Islet precursor cell (in vitro differentiated cells): ENCODE results near the gene SMG6.
A peak's percentile ranks its signal among the peaks of the same experiment; 100 is the strongest.
"Not testable (repeated sequence)": the region's sequence is repeated elsewhere in the genome, so short reads cannot be mapped to it uniquely, and the experiment has no call there.

Source experiments
- DNase-seq: peaks from one replicate; pipeline ENCODE4 v3.0.0-alpha.2; 2018

SMG6 gene

DNA sequence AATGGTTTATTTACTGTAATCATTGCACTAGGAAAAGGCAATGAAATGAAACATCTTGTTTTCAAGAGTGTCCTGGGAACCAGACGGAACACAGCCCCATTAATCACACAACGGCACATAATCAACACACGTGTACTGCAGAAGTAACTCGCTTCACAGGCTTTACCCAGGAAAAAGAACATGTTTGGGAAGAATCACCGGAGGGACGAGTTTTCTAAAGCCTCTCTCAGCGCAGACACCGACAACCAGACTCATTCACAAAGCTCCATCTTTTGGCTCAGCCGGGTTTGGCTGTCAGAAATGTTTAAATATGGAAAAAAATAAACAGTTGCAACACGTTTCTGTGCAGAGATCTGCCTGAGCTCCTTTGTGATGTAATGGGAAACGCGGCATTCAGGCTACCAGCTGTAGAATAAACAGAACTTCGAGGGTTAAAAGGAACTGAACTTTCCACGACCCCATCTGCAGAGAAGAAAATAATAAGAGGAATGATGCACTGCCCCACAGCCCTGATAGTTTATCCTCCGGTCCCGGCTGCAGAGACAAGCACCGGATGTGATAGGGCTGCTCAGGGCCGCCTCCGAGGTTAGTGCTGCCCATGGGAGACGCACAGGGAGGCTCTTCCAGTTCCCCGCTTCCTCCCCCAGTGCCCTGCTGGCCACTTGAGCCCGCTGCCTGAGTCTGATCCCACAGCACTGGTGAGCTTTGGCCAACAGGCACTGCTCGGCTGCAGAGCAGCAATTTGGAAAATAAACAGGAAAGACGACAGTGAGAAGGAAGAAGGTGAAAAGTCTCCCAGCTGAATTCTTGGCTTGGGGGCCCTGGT, 128.9 kb downstream of the SMG6 start:
- DNase-seq, result no peak

GRCh38 chr17:2174014-2174413, 129.6 kb downstream of the SMG6 start:
- DNase-seq, result no peak

- peak; percentile 74 for DNase-seq
Measured at GRCh38 chr17:2172999-2173398, 130.6 kb downstream of the SMG6 start.

GRCh38 chr17:2172077-2172851, 131.3 kb downstream of the SMG6 start:
- DNase-seq, result peak; percentile 86

- no peak for DNase-seq
Measured at GRCh38 chr17:2171702-2172076, 131.9 kb downstream of the SMG6 start.

DNA sequence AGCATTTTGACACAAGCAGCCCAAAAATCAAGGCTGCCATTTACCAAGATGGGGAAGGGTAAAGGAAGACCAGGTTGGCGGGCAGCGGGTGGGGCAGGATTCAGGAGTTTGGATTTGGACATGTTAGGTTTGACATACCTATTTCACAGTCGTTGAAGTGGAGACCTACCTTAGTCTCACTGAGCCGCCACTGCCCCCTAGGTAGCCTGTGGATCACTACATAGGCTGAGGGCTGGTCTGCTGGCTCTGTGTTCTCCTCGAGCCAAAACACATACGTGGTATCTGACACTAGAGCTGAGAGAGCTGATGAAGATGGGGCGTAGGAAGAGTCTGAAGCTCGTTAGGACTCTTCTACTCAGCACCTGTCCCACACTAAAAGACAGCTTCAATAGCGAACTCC, 133.6 kb downstream of the SMG6 start:
- peak; percentile 78 for DNase-seq

DNA sequence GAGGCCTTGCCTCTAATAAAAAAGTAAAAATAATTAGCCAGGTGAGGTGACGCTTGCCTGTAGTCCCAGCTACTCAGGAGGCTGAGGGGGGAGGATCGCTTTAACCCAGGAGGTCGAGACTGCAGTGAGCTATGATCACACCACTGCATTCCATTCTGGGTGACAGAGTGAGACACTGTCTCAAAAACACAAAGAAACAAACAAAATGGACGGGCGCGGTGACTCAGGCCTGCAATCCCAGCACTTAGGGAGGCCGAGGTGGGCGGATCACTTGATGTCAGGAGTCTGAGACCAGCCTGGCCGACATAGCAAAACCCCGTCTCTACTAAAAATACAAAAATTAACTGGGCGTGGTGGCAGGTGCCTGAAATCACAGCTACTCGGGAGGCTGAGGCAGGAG, 137.9 kb downstream of the SMG6 start:
- peak; percentile 89 for DNase-seq

GRCh38 chr17:2158396-2158780, 145.2 kb downstream of the SMG6 start:
- no peak for DNase-seq

DNA sequence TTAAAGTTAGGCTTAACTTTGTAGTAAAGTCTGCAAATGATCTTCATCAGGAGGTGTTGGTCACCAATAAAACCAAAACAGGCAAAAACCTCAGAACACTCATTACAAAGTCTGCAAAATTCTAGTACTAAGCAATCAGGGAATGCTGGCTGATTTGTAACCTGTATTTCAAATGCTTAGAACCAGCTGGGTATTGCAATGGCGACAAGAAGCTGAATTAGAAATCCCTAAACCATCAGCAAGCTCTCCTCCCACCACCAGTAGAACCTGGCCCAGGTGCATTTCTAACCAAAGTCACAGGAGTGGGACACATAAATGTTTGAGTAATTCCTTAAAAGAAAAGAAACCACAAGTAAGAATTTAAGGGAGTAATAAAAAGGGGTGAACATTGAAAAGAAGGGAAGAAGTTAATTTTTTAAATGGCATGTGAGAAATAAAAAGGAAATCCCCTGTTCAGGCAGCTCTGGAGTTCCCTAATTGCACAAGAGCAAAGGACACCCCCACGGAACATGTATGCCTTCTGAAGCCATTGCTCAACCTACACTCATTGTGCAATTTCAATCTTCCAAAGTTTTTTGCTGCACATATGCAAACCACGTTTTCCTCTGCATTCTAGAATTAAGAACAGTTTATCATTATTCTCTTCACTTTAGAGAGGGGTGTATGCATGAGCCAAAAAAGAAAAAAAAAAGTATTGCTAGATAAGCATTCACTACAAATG, 145.8 kb downstream of the SMG6 start:
- DNase-seq, result no peak

DNA sequence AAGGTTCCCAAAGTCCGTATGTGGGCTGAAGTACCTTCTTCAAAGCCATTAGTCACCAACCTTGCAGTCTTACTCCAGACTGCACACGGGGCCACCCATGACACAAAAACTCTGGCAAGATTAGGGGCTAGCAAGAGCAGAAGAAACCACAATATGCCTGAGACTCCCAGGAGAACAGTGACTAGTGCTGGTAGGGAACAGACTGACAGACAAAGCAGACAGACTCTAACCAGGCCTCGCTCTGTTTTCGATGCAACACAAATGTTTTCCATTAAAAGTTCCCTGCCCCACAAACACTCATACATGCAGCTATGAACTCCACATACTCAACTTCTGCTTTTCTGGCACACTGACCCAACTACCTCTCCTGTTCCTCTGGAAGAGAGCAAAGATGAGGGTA, 146.5 kb downstream of the SMG6 start:
- DNase-seq, result no peak

GRCh38 chr17:2156666-2157065, 146.9 kb downstream of the SMG6 start:
- no peak for DNase-seq

DNA sequence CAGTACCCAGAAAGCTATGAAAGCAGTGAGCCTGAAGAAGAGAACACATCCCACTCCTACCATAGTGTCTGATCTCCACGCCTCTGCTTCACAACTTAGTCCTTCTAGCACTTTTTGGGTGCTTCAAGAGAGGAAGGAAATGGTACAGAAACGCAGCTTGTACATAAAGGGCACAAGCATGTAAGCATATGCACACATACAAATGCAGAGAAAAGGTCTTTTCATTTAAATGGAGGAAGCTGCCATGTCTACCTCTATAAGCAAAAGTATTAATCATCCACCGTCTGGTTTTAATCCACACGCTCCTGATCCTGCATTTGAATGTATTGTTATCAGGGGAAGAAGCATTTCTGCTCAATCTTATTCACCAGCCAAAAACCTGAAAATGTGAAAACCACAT, 148.0 kb downstream of the SMG6 start:
- no peak for DNase-seq

- peak; percentile 83 for DNase-seq
Measured at GRCh38 chr17:2151358-2152033, 152.1 kb downstream of the SMG6 start.

DNA sequence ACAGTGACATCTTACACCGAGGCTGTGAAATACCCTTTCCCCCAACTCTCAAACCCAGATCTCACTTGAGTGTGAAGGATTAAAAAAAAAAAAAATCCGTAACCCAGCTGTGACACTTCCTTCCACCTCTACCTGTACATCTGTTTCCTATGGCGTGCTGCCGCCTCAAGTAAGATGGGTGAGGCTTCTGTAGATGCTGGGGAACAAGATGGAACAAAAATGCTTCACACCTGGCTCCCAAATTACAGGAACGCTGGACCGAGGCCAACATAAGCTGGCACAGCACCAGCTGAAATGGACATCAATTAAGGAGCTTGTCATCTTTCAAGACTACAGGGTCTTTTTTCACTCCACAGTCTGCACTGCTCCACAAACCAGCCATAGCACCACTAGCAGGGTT, 152.8 kb downstream of the SMG6 start:
- no peak for DNase-seq

DNA sequence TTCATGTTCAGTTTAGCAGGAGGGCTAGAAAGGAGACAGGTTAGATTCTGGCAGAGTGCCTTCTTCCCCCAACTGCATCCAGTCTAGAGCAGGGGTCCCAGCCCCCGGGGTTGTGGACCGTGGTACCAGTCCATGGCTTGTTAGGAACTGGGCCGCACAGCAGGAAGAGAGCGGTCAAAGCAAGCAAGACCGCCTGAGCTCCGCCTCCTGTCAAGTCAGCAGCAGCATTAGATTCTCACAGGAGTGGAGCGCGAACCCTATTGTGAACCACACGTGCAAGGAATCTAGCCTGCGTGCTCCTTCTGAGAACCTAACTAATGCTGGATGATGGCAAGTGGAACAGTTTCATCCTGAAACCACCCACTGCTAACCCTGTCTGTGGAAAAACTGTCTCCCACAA, 153.7 kb downstream of the SMG6 start:
- no peak for DNase-seq

DNA sequence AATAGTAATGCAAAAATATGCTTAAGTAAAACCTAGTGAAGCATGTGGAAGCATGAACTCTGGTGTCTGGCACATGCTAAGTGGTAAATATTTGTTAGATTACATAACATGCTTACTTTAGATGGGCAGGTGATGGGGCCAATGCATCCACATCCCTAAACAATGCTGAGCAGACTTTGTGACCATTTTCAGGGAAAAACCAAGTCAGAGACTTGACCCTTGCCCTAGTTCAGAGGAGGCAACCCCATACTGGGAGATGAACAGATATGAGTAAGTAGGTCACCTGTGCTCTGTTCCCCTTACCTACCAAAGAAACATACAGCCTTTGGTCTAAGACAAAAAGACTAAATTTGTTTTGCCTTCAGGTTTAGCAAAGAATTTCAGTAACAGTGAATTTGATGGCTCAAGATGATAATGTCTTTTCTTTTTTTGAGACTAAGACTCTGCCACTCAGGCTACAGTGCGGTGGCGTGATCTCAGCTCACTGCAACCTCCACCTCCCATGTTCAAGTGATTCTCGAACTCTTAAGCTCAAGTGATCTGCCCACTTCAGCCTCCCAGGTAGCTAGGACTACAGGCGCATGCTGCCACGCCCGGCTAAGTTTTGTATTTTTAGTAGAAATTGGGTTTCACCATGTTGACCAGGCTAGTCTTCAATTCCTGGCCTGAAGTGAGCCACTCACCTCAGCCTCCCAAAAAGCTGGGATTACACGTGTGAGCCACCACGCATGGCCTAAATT, 157.3 kb downstream of the SMG6 start:
- DNase-seq, result no peak

GRCh38 chr17:2144701-2145100, 158.9 kb downstream of the SMG6 start:
- peak; percentile 37 for DNase-seq

DNA sequence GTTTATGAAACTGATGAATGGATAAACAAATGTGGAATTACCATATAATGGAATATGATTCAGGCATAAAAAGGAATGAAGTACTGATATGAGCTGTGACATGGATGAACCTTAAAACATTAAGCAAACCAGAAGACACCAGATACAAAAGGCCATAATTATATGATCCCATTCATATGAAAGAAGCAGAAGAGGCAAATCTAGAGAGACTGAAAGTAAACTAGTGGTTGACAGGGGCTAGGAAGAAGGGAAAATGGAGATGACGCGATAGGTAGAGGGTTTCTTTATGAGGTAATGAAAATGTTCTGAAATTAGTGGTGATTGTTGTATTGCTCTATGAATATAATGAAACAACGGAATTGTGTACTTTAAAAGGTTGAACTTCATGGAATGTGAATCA, 160.3 kb downstream of the SMG6 start:
- no peak for DNase-seq

GRCh38 chr17:2142682-2143081, 160.9 kb downstream of the SMG6 start:
- not testable (repeated sequence) for DNase-seq

- no peak for DNase-seq
Measured at GRCh38 chr17:2140683-2141082, 162.9 kb downstream of the SMG6 start.

DNA sequence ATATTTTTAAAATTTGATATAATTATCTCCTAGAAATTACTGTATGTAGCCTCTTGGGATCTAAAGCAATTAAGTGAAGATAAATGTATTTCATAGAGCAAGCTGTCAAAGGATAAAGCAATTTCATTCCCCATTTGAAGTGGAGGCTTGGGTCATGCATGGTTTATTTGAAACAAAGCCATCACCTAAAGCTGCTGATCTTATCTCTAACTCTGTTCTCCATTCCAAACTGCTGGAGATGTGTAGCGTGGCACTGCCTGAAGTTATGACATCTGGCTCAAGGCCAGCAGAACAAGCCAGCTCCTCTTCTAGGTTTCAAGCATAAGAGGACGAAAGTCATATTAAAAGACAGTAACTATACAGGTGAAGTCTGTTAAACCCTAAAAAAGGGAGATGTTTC, 164.8 kb downstream of the SMG6 start:
- DNase-seq, result no peak

GRCh38 chr17:2138318-2138717, 165.3 kb downstream of the SMG6 start:
- DNase-seq, result no peak
